IMR-90 (cell line): ENCODE results near the gene BMX. TPM values are rescaled to one million over a fixed set of nuclear protein-coding genes. Genes with fewer than 3 reads are reported as not detected.

ENCODE experiments used
- ATAC-seq: fragments of 200-7000 bp; cut with Tn5 transposase; 2 replicates; pipeline ENCODE4 v1.9.1; 2020; ENCODE audit warnings: low read depth, mild to moderate bottlenecking, moderate library complexity
- BruUV-seq: library from RNA; stranded (reverse); fragments of 400-500 nt; replicated peaks from 2 replicates; lab custom pipeline; 2021; lab: Mats Ljungman, UMichigan
- CTCF ChIA-PET: fragments of 300-600 bp; formaldehyde crosslinking; extraction: SDS; loops from one replicate; lab custom pipeline; 2021; ENCODE audit warnings: antibody characterized with exemption; lab: Yijun Ruan, JAX
- POLR2A ChIA-PET: fragments of 300-600 bp; sonication (Branson Sonifier 250); formaldehyde crosslinking; loops from one replicate; lab custom pipeline; 2022; ENCODE audit warnings: antibody characterized with exemption; ENCODE audit not compliant: unreplicated experiment; lab: Charles Lee
- DNase-seq: peaks from one replicate; pipeline ENCODE4 v3.0.0; 2013
- H2AFZ ChIP-seq: replicated peaks from 2 replicates; pipeline ENCODE3; 2013; ENCODE audit warnings: low read length, mild to moderate bottlenecking; ENCODE audit not compliant: poor library complexity
- H2AK5ac ChIP-seq: 2 replicates; pipeline ENCODE4 v1.6.1; 2013; ENCODE audit warnings: low read depth, low read length, inconsistent platforms
- H2AK9ac ChIP-seq: replicated peaks from 2 replicates; pipeline ENCODE3; 2013; ENCODE audit warnings: mild to moderate bottlenecking, low read depth, low read length, moderate library complexity; ENCODE audit not compliant: poor library complexity
- H2BK120ac ChIP-seq: 2 replicates; pipeline ENCODE4 v1.6.1; 2013; ENCODE audit warnings: low read depth, low read length, inconsistent platforms
- H2BK15ac ChIP-seq: 3 replicates; pipeline ENCODE4 v1.6.1; 2013; ENCODE audit warnings: low read depth, low read length, inconsistent platforms
- H2BK20ac ChIP-seq: 2 replicates; pipeline ENCODE4 v1.6.1; 2013; ENCODE audit warnings: low read depth, mild to moderate bottlenecking, inconsistent platforms, low read length, moderate library complexity
- H2BK5ac ChIP-seq: 2 replicates; pipeline ENCODE4 v1.6.1; 2013; ENCODE audit warnings: mild to moderate bottlenecking, low read depth, low read length, inconsistent platforms; ENCODE audit not compliant: poor library complexity, severe bottlenecking
- H3K14ac ChIP-seq: replicated peaks from 2 replicates; pipeline ENCODE4 v1.6.1; 2013; ENCODE audit warnings: low read depth, low read length, inconsistent platforms
- H3K18ac ChIP-seq: 2 replicates; pipeline ENCODE4 v1.6.1; 2013; ENCODE audit warnings: low read depth, low read length, control low read depth
- H3K23ac ChIP-seq: 2 replicates; pipeline ENCODE4 v1.6.1; 2013; ENCODE audit warnings: low read depth, low read length, inconsistent platforms
- H3K27ac ChIP-seq: 2 replicates; pipeline ENCODE4 v1.5.1; 2013; ENCODE audit warnings: mild to moderate bottlenecking, control low read depth, low read length; ENCODE audit not compliant: insufficient read depth
- H3K27me3 ChIP-seq: 2 replicates; pipeline ENCODE4 v1.6.1; 2013; ENCODE audit warnings: low read length; ENCODE audit not compliant: control insufficient read depth, insufficient read depth
- H3K36me3 ChIP-seq: 2 replicates; pipeline ENCODE4 v1.6.1; 2013; ENCODE audit warnings: low read length, mixed read lengths; ENCODE audit not compliant: control insufficient read depth, insufficient read depth
- H3K4ac ChIP-seq: 2 replicates; pipeline ENCODE4 v1.6.1; 2013; ENCODE audit warnings: low read depth, low read length, inconsistent platforms
- H3K4me1 ChIP-seq: 2 replicates; pipeline ENCODE4 v1.6.1; 2013; ENCODE audit warnings: low read length, mixed read lengths; ENCODE audit not compliant: control insufficient read depth, insufficient read depth
- H3K4me2 ChIP-seq: 2 replicates; pipeline ENCODE4 v1.6.1; 2013; ENCODE audit warnings: low read depth, mild to moderate bottlenecking, control low read depth, low read length, moderate library complexity
- H3K4me3 ChIP-seq: 2 replicates; pipeline ENCODE4 v1.5.1; 2013; ENCODE audit warnings: low read depth, mild to moderate bottlenecking, control low read depth, low read length, moderate library complexity; ENCODE audit not compliant: insufficient read depth
- H3K56ac ChIP-seq: 2 replicates; pipeline ENCODE4 v1.6.1; 2013; ENCODE audit warnings: low read length, inconsistent platforms; ENCODE audit not compliant: insufficient read depth; ENCODE audit errors: extremely low read depth
- H3K79me1 ChIP-seq, 2 experiments: 2 replicates each; pipeline ENCODE4 v1.6.1; 2013; ENCODE audit warnings: low read length in 2 of 2, inconsistent platforms in 1 of 2, low read depth in 1 of 2
- H3K9ac ChIP-seq: 2 replicates; pipeline ENCODE4 v1.6.1; 2013; ENCODE audit warnings: low read depth, low read length, control low read depth
- H3K9me1 ChIP-seq: 2 replicates; pipeline ENCODE4 v1.6.1; 2013; ENCODE audit warnings: low read length, inconsistent platforms; ENCODE audit not compliant: insufficient read depth
- H3K9me3 ChIP-seq: 2 replicates; pipeline ENCODE4 v1.6.1; 2013; ENCODE audit warnings: low read length; ENCODE audit not compliant: control insufficient read depth, insufficient read depth
- H4K20me1 ChIP-seq: 2 replicates; pipeline ENCODE4 v1.6.1; 2013; ENCODE audit warnings: low read length, inconsistent platforms; ENCODE audit not compliant: insufficient read depth
- H4K5ac ChIP-seq: 2 replicates; pipeline ENCODE4 v1.6.1; 2013; ENCODE audit warnings: mild to moderate bottlenecking, low read depth, low read length, control low read depth
- H4K8ac ChIP-seq, 2 experiments: 2 replicates each; pipeline ENCODE4 v1.6.1; 2013; ENCODE audit warnings: low read depth in 2 of 2, low read length in 2 of 2, control low read depth in 1 of 2, inconsistent platforms in 1 of 2
- H4K91ac ChIP-seq: 2 replicates; pipeline ENCODE4 v1.6.1; 2013; ENCODE audit warnings: low read depth, low read length, inconsistent platforms; ENCODE audit not compliant: insufficient read depth
- BHLHE40 ChIP-seq: fragments of 150-350 bp; IDR thresholded peaks from 2 replicates; pipeline ENCODE4 v1.6.1; 2016; ENCODE audit warnings: mild to moderate bottlenecking, low read depth, low read length
- CEBPB ChIP-seq: IDR thresholded peaks from 2 replicates; pipeline ENCODE4 v1.6.1; 2012; ENCODE audit warnings: low read depth, low read length, improper control_type of control experiment
- FOS ChIP-seq: fragments of 150-350 bp; IDR thresholded peaks from 2 replicates; pipeline ENCODE4 v1.6.1; 2016; ENCODE audit warnings: low read depth, low read length
- MAFK ChIP-seq: IDR thresholded peaks from 2 replicates; pipeline ENCODE4 v1.6.1; 2012; ENCODE audit warnings: low read depth, low read length, improper control_type of control experiment
- MAZ ChIP-seq: IDR thresholded peaks from 2 replicates; pipeline ENCODE4 v1.6.1; 2012; ENCODE audit warnings: low read depth, mild to moderate bottlenecking, low read length, improper control_type of control experiment, moderate library complexity, borderline replicate concordance
- MXI1 ChIP-seq: IDR thresholded peaks from 2 replicates; pipeline ENCODE4 v1.6.1; 2012; ENCODE audit warnings: low read depth, mild to moderate bottlenecking, low read length, moderate library complexity, borderline replicate concordance
- NFE2L2 ChIP-seq: fragments of 150-350 bp; IDR thresholded peaks from 2 replicates; pipeline ENCODE4 v1.6.1; 2016; ENCODE audit warnings: low read depth, mild to moderate bottlenecking, low read length
- RAD21 ChIP-seq: IDR thresholded peaks from 2 replicates; pipeline ENCODE4 v1.6.1; 2012; ENCODE audit warnings: low read length, improper control_type of control experiment
- RCOR1 ChIP-seq: IDR thresholded peaks from 2 replicates; pipeline ENCODE4 v1.6.1; 2012; ENCODE audit warnings: mild to moderate bottlenecking, low read length, improper control_type of control experiment; ENCODE audit not compliant: insufficient replicate concordance
- RFX5 ChIP-seq: IDR thresholded peaks from 2 replicates; pipeline ENCODE4 v1.8.0; 2012; ENCODE audit warnings: low read depth, mild to moderate bottlenecking, low read length, moderate library complexity
- SMC3 ChIP-seq: fragments of 150-350 bp; IDR thresholded peaks from 2 replicates; pipeline ENCODE4 v1.6.1; 2016; ENCODE audit warnings: low read depth, mild to moderate bottlenecking, antibody characterized with exemption, low read length, moderate library complexity
- WGBS, 2 experiments: methylation state at CpG; one replicate each; pipeline versions ENCODE4 v1.1.5 to v1.1.7; 2013; ENCODE audit warnings: missing lambda C conversion rate in 2 of 2; ENCODE audit not compliant: insufficient read length in 1 of 2; ENCODE audit errors: extremely low coverage in 2 of 2; 5-methylcytosine and 5-hydroxymethylcytosine counted together
- dilution Hi-C: fragments of 300-500 bp; cut with HindIII; formaldehyde crosslinking; loops from one replicate; pipeline ENCODE4 v1.14.3; 2018; ENCODE audit warnings: low sequenced_read_pairs; ENCODE audit not compliant: unreplicated experiment
- in situ Hi-C: fragments of 300-500 bp; cut with MboI; formaldehyde crosslinking; loops from 3 replicates; pipeline ENCODE4 v1.14.3; 2019; ENCODE audit warnings: low sequenced_read_pairs, inconsistent platforms, mixed read lengths
- intact Hi-C: fragments of 100-400 bp; cut with micrococcal nuclease; formaldehyde crosslinking; loops from 2 replicates; pipeline ENCODE4 v1.10.0; 2022
- polyA plus RNA-seq, 3 experiments: library from polyadenylated mRNA; depleted of rRNA; stranded (reverse); fragments of >200 nt; gene quantifications; 2 replicates each; pipeline ENCODE4 v1.2.3, GENCODE V29; 2012; ENCODE audit warnings: low replicate concordance in 1 of 3
- total RNA-seq: library from RNA; depleted of rRNA; stranded (reverse); fragments of >200 nt; gene quantifications from 2 replicates; pipeline ENCODE4 v1.2.3, GENCODE V29; 2012
- TF ChIP-seq, protein P1 (sequence below): fragments of 150-350 bp; IDR thresholded peaks from 2 replicates; pipeline ENCODE4 v1.6.1; 2016; ENCODE audit warnings: low read depth, mild to moderate bottlenecking, low read length, moderate library complexity, borderline replicate concordance
- TF ChIP-seq, protein P2 (sequence below): conservative IDR thresholded peaks from 2 replicates; pipeline ENCODE4 v1.5.1; 2012; ENCODE audit warnings: mild to moderate bottlenecking, low read depth, low read length, improper control_type of control experiment
- TF ChIP-seq, protein P3 (sequence below): fragments of 150-350 bp; IDR thresholded peaks from 2 replicates; pipeline ENCODE4 v1.6.1; 2017; ENCODE audit warnings: mild to moderate bottlenecking, antibody characterized with exemption, low read length, low read depth

Gene BMX
- total and polyA plus RNA-seq, 2 of the 4 experiments (the other 2 are of a cell fraction), result not detected

DNA sequence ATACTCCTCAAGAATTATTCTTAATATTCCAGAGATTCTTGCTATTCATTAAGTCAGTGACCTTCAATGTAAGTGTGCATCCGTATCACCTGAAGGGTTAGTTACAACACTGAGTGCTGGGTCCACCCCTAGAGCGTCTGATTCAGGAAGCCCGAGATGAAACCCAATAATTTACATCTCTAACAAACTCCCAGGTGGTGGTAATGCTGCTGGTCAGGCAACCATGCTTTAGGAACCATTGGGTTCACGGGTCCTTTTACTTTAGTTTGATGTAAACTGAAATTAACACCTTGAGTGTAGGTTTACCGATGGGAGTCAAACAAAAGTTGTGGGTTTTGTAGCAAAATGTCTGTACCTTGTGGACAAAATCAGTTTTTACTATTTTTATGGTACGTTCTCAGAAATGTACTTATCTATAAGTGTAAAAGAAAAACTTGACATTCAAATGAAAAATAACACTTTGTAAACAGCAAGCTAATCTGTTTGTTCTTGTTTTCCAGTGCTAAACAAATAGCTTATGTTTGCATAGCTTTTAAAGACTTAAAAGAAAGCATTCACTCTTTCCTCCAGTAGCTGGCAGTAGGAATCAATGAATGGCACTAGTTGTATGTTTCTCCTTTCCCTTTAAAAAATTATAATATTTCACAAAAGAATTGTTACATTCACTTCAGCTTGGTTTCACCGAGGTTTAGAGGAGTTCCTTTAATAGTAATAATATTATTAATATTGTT, 67.4 kb downstream of the BMX start:
- no peaks in the 10 kb centered on the region for H4K20me1 ChIP-seq
- ChIA-PET POLR2A (no interaction called here), CTCF (interaction anchor here (0.6 kb wide), 1 partner anchor 1106 kb away, joined by 4 read pairs; no protein-coding TSS in a partner anchor)
- no peaks in the 10 kb centered on the region for H3K9me1 ChIP-seq
- no peak overlapping the region for H2BK20ac ChIP-seq
- H3K4me2 ChIP-seq, result no peak overlapping the region
- H4K91ac ChIP-seq, result no peak overlapping the region
- H3K79me1 ChIP-seq, result no peaks in the 10 kb centered on the region
- H3K27me3 ChIP-seq, result peaks cover 21% of the 10 kb centered on the region
- no peak for TF ChIP-seq BHLHE40
- no peak for TF ChIP-seq FOS
- no peak for TF ChIP-seq NFE2L2
- no peak for TF ChIP-seq MAZ
- no peak for TF ChIP-seq SMC3
- TF ChIP-seq, protein P1, sequence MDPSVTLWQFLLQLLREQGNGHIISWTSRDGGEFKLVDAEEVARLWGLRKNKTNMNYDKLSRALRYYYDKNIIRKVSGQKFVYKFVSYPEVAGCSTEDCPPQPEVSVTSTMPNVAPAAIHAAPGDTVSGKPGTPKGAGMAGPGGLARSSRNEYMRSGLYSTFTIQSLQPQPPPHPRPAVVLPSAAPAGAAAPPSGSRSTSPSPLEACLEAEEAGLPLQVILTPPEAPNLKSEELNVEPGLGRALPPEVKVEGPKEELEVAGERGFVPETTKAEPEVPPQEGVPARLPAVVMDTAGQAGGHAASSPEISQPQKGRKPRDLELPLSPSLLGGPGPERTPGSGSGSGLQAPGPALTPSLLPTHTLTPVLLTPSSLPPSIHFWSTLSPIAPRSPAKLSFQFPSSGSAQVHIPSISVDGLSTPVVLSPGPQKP, result no peak
- peak; percentile 34; the same call in 1 of the 2 replicates for TF ChIP-seq RAD21
- no peak for TF ChIP-seq RFX5
- no peak for TF ChIP-seq MAFK
- TF ChIP-seq, protein P2, sequence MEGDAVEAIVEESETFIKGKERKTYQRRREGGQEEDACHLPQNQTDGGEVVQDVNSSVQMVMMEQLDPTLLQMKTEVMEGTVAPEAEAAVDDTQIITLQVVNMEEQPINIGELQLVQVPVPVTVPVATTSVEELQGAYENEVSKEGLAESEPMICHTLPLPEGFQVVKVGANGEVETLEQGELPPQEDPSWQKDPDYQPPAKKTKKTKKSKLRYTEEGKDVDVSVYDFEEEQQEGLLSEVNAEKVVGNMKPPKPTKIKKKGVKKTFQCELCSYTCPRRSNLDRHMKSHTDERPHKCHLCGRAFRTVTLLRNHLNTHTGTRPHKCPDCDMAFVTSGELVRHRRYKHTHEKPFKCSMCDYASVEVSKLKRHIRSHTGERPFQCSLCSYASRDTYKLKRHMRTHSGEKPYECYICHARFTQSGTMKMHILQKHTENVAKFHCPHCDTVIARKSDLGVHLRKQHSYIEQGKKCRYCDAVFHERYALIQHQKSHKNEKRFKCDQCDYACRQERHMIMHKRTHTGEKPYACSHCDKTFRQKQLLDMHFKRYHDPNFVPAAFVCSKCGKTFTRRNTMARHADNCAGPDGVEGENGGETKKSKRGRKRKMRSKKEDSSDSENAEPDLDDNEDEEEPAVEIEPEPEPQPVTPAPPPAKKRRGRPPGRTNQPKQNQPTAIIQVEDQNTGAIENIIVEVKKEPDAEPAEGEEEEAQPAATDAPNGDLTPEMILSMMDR, result peak; percentile 34
- TF ChIP-seq, protein P3, sequence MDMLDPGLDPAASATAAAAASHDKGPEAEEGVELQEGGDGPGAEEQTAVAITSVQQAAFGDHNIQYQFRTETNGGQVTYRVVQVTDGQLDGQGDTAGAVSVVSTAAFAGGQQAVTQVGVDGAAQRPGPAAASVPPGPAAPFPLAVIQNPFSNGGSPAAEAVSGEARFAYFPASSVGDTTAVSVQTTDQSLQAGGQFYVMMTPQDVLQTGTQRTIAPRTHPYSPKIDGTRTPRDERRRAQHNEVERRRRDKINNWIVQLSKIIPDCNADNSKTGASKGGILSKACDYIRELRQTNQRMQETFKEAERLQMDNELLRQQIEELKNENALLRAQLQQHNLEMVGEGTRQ, result no peak
- no peak for TF ChIP-seq MXI1
- TF ChIP-seq CEBPB, result no peak
- TF ChIP-seq RCOR1, result no peak
- no peak overlapping the region for H2BK5ac ChIP-seq
- no peak overlapping the region for H3K56ac ChIP-seq
- no peak overlapping the region for H3K18ac ChIP-seq
- DNase-seq (no peak), ATAC-seq (no peak)
- H3K23ac ChIP-seq, result no peak overlapping the region
- no peak overlapping the region for H2AFZ ChIP-seq
- no peaks in the 10 kb centered on the region for H3K4me1 ChIP-seq
- dilution Hi-C loops, result no loop called here
- no peak overlapping the region for H4K5ac ChIP-seq
- no TSS peak for BruUV-seq
- H3K14ac ChIP-seq, result no peak overlapping the region
- intact Hi-C loops, result no loop called here
- H2BK15ac ChIP-seq, result no peak overlapping the region
- H3K36me3 ChIP-seq, result no peaks in the 10 kb centered on the region
- H2BK120ac ChIP-seq, result no peak overlapping the region
- no peak overlapping the region for H4K8ac ChIP-seq
- H3K9me3 ChIP-seq, result no peaks in the 10 kb centered on the region
- H3K27ac ChIP-seq, result no peak overlapping the region
- H2AK9ac ChIP-seq, result no peak overlapping the region
- WGBS, 2 experiments, result no CpG with 5 or more reads among the region's 7 CpGs
- H3K9ac ChIP-seq, result no peak overlapping the region
- no peak overlapping the region for H3K4ac ChIP-seq
- no peak overlapping the region for H2AK5ac ChIP-seq
- in situ Hi-C loops, result loop anchor here (10.0 kb wide), 1 partner anchor 223 kb away; no protein-coding TSS in a partner anchor
- no peak overlapping the region for H3K4me3 ChIP-seq
